HepG2 (cell line): Measurements from ENCODE around the gene C2orf42. TPM values are rescaled to one million over a fixed set of nuclear protein-coding genes. Genes with fewer than 3 reads are reported as not detected.

Source experiments
- AKNA ChIP-seq: sonication (generic); formaldehyde crosslinking; IDR thresholded peaks from 2 replicates; pipeline ENCODE4 v1.4.0; 2020; ENCODE audit warnings: missing genetic modification reagents, borderline replicate concordance
- BRCA1 ChIP-seq: sonication (generic); formaldehyde crosslinking; IDR thresholded peaks from 2 replicates; pipeline ENCODE4 v1.4.0; 2020; ENCODE audit warnings: missing genetic modification reagents
- CHD4 ChIP-seq: fragments of 200-600 bp; sonication (generic); IDR thresholded peaks from 2 replicates; pipeline ENCODE4 v1.7.0; 2017; ENCODE audit warnings: mild to moderate bottlenecking, low read length, borderline replicate concordance
- KAT2B ChIP-seq: fragments of 150-350 bp; IDR thresholded peaks from 2 replicates; pipeline ENCODE4 v1.6.1; 2014; ENCODE audit warnings: low read depth, low read length, borderline replicate concordance
- MYPOP ChIP-seq: sonication (generic); formaldehyde crosslinking; IDR thresholded peaks from 2 replicates; pipeline ENCODE4 v1.8.1; 2023; ENCODE audit warnings: mild to moderate bottlenecking, moderate library complexity, missing genetic modification reagents
- PTBP1 ChIP-seq: fragments of 200-400 bp; formaldehyde crosslinking; IDR thresholded peaks from 2 replicates; pipeline ENCODE4 v1.6.1; 2018; ENCODE audit warnings: low read length, low read depth; ENCODE audit not compliant: poor library complexity, severe bottlenecking
- SKIL ChIP-seq: sonication (generic); formaldehyde crosslinking; IDR thresholded peaks from 2 replicates; pipeline ENCODE4 v1.8.0; 2022; ENCODE audit warnings: missing genetic modification reagents, mild to moderate bottlenecking, moderate library complexity, borderline replicate concordance
- TCF7L2 ChIP-seq: IDR thresholded peaks from 2 replicates; pipeline ENCODE4 v1.6.1; 2011; ENCODE audit warnings: mild to moderate bottlenecking, low read depth, low read length, moderate library complexity
- TIGD3 ChIP-seq: sonication (generic); formaldehyde crosslinking; IDR thresholded peaks from 2 replicates; pipeline ENCODE4 v1.5.1; 2020; ENCODE audit warnings: mild to moderate bottlenecking, missing genetic modification reagents, borderline replicate concordance
- ZBTB34 ChIP-seq: sonication (generic); formaldehyde crosslinking; IDR thresholded peaks from 2 replicates; pipeline ENCODE4 v1.8.0; 2022; ENCODE audit warnings: mild to moderate bottlenecking, missing genetic modification reagents
- ZFX ChIP-seq: sonication (generic); formaldehyde crosslinking; IDR thresholded peaks from 2 replicates; pipeline ENCODE4 v1.4.0; 2020; ENCODE audit warnings: mild to moderate bottlenecking, low read depth, missing genetic modification reagents, moderate library complexity
- ZNF264 ChIP-seq: sonication (generic); formaldehyde crosslinking; IDR thresholded peaks from 2 replicates; pipeline ENCODE4 v1.4.0; 2020; ENCODE audit warnings: missing genetic modification reagents
- ZNF350 ChIP-seq: sonication (generic); formaldehyde crosslinking; IDR thresholded peaks from 2 replicates; pipeline ENCODE4 v1.4.0; 2020; ENCODE audit warnings: mild to moderate bottlenecking, low read depth, missing genetic modification reagents, borderline replicate concordance
- ZNF510 ChIP-seq: sonication (generic); formaldehyde crosslinking; IDR thresholded peaks from 2 replicates; pipeline ENCODE4 v1.4.0; 2020; ENCODE audit warnings: low read depth, mild to moderate bottlenecking, missing genetic modification reagents
- ZNF782 ChIP-seq: sonication (generic); formaldehyde crosslinking; IDR thresholded peaks from 2 replicates; pipeline ENCODE4 v1.4.0; 2020; ENCODE audit warnings: missing genetic modification reagents, mild to moderate bottlenecking, borderline replicate concordance
- ZNF83 ChIP-seq: sonication (generic); formaldehyde crosslinking; IDR thresholded peaks from 2 replicates; pipeline ENCODE4 v1.4.0; 2020; ENCODE audit warnings: missing genetic modification reagents, mild to moderate bottlenecking, borderline replicate concordance
- polyA plus RNA-seq, 8 experiments: library from polyadenylated mRNA; depleted of rRNA in 3 of 8; stranded (reverse) in 7 of 8; unstranded in 1 of 8; fragments of >200 nt; fragmentation: Illumina TruSeq in 4 of 8; extraction: Trizol in 4 of 8; gene quantifications; 2 replicates each; pipeline versions ENCODE4 v1.2.1 to v1.2.3, GENCODE V29; 2011 to 2016; ENCODE audit warnings: low read depth in 4 of 8, missing spikeins in 1 of 8, mixed read lengths in 1 of 8; ENCODE audit not compliant: insufficient read depth in 1 of 8
- total RNA-seq, 5 experiments: library from RNA; depleted of rRNA; stranded (reverse); fragments of >200 nt; fragmentation: Illumina TruSeq; extraction: Trizol; gene quantifications; 2 replicates each; pipeline ENCODE4 v1.2.3, GENCODE V29; 2016; ENCODE audit warnings: low read depth in 1 of 5

Gene C2orf42
- total and polyA plus RNA-seq, 2 of the 13 experiments (the other 11 are each of a cell fraction or from before 2014, with no cell fraction given), result 9.3 to 9.9 TPM

GRCh38 chr2:70141902-70142589 lies 48.8 kb downstream of the C2orf42 start (continued):
- TF ChIP-seq MYPOP (CRISPR knock-in tag), result no peak; the same call in 1 of the 2 replicates
- TF ChIP-seq TIGD3, result no peak
- no peak for TF ChIP-seq TCF7L2
- TF ChIP-seq ZNF510 (CRISPR knock-in tag), result no peak; the same call in 1 of the 2 replicates
- TF ChIP-seq AKNA (CRISPR knock-in tag), result no peak
- TF ChIP-seq ZNF83, result no peak
- no peak for TF ChIP-seq SKIL (CRISPR knock-in tag)
- TF ChIP-seq KAT2B, result no peak
- TF ChIP-seq CHD4, result no peak
- no peak for TF ChIP-seq PTBP1
- TF ChIP-seq ZFX, result peak; percentile 95
- peak; percentile 21; the same call in 1 of the 2 replicates for TF ChIP-seq BRCA1
- TF ChIP-seq ZNF782, result peak; percentile 64; the same call in 1 of the 2 replicates
- TF ChIP-seq ZNF350 (CRISPR knock-in tag), result no peak
- 0 out of 2 replicates have a peak, but pooled peaks have one; percentile 33 for TF ChIP-seq ZNF264 (CRISPR knock-in tag)
- TF ChIP-seq ZBTB34 (CRISPR knock-in tag), result no peak; the same call in 1 of the 2 replicates
